GM12878 (cell line): ENCODE results near the gene CCDC78. TPM values are rescaled to one million over a fixed set of nuclear protein-coding genes. Genes with fewer than 3 reads are reported as not detected.

Experiments used
- ATAC-seq: fragments of 200-7000 bp; cut with Tn5 transposase; 3 replicates; pipeline ENCODE4 v1.9.1; 2020; ENCODE audit warnings: mild to moderate bottlenecking, moderate library complexity
- BruUV-seq: library from RNA; stranded (reverse); fragments of 400-500 nt; replicated peaks from 2 replicates; lab custom pipeline; 2021; lab: Mats Ljungman, UMichigan
- CTCF ChIA-PET: fragments of 300-600 bp; sonication (Branson Sonifier 250); formaldehyde crosslinking; extraction: SDS; loops from one replicate; lab custom pipeline; 2021; ENCODE audit warnings: inconsistent platforms; lab: Yijun Ruan, JAX
- POLR2A ChIA-PET: fragments of 350-600 bp; formaldehyde crosslinking; extraction: SDS; loops from one replicate; lab custom pipeline; 2021; ENCODE audit warnings: inconsistent platforms; lab: Charles Lee
- RAD21 ChIA-PET: fragments of 300-600 bp; sonication (Branson Sonifier 250); formaldehyde crosslinking; loops from one replicate; lab custom pipeline; 2023; ENCODE audit warnings: antibody characterized with exemption; ENCODE audit not compliant: unreplicated experiment; lab: Charles Lee
- SMC1A ChIA-PET: fragments of 300-600 bp; sonication (Branson Sonifier 250); formaldehyde crosslinking; loops from one replicate; lab custom pipeline; 2023; ENCODE audit not compliant: unreplicated experiment, uncharacterized antibody; lab: Charles Lee
- DNase-seq: peaks from one replicate; pipeline ENCODE4 v3.0.0-alpha.2; 2011; ENCODE audit warnings: low read depth, low spot score
- FAIRE-seq: peaks from 3 replicates; lab custom pipeline; 2011; peaks lifted over from hg19 to GRCh38; lab: Jason Lieb, UNC
- H2AFZ ChIP-seq: 2 replicates; pipeline ENCODE4 v1.6.0; 2011; ENCODE audit warnings: low read depth, low read length, control low read depth; ENCODE audit not compliant: control insufficient read depth
- H3K27ac ChIP-seq: 2 replicates; pipeline ENCODE4 v1.5.1; 2011; ENCODE audit warnings: control low read depth; ENCODE audit not compliant: control insufficient read depth, insufficient read depth
- H3K27me3 ChIP-seq, 2 experiments: replicated peaks in 1 of 2; 2 replicates each; pipeline versions ENCODE4 v1.6.0 to v1.6.1; 2011; ENCODE audit warnings: low read length in 1 of 2; ENCODE audit not compliant: control insufficient read depth in 2 of 2, insufficient read depth in 2 of 2
- H3K36me3 ChIP-seq, 2 experiments: 2 replicates each; pipeline ENCODE4 v1.5.1; 2011; ENCODE audit warnings: low read length in 1 of 2; ENCODE audit not compliant: control insufficient read depth in 2 of 2, insufficient read depth in 2 of 2
- H3K4me1 ChIP-seq: 2 replicates; pipeline ENCODE4 v1.6.1; 2011; ENCODE audit warnings: mild to moderate bottlenecking, low read length, moderate library complexity, mixed read lengths; ENCODE audit not compliant: control insufficient read depth, insufficient read depth
- H3K4me2 ChIP-seq: 2 replicates; pipeline ENCODE4 v1.6.0; 2011; ENCODE audit warnings: control low read depth; ENCODE audit not compliant: control insufficient read depth, insufficient read depth
- H3K4me3 ChIP-seq: fragments of 200-600 bp; sonication (generic); 2 replicates; pipeline ENCODE4 v1.5.1; 2016
- H3K79me2 ChIP-seq: 2 replicates; pipeline ENCODE4 v1.6.0; 2011; ENCODE audit warnings: low read length; ENCODE audit not compliant: control insufficient read depth, insufficient read depth
- H3K9ac ChIP-seq: 2 replicates; pipeline ENCODE4 v1.8.0; 2011; ENCODE audit warnings: low read length, control low read depth, mixed read lengths; ENCODE audit not compliant: control insufficient read depth, insufficient read depth
- H3K9me3 ChIP-seq: replicated peaks from 3 replicates; pipeline ENCODE4 v1.5.1; 2011; ENCODE audit warnings: mild to moderate bottlenecking, low read length; ENCODE audit not compliant: control insufficient read depth, insufficient read depth
- H4K20me1 ChIP-seq: 2 replicates; pipeline ENCODE4 v1.6.0; 2011; ENCODE audit not compliant: control insufficient read depth, insufficient read depth
- BHLHE40 ChIP-seq, 2 experiments: fragments of 450-650 bp in 1 of 2; IDR thresholded peaks; 2 replicates each; pipeline ENCODE4 v1.6.1; 2011 to 2017; ENCODE audit warnings: low read depth in 2 of 2, borderline replicate concordance in 1 of 2, improper control_type of control experiment in 1 of 2, low read length in 1 of 2, mild to moderate bottlenecking in 1 of 2
- HCFC1 ChIP-seq: fragments of 150-350 bp; IDR thresholded peaks from 2 replicates; pipeline ENCODE4 v1.6.1; 2014; ENCODE audit warnings: low read length
- MEF2B ChIP-seq: fragments of 450-650 bp; IDR thresholded peaks from 2 replicates; pipeline ENCODE4 v1.6.1; 2018; ENCODE audit warnings: mild to moderate bottlenecking, moderate library complexity; ENCODE audit not compliant: partially characterized antibody, poor library complexity, severe bottlenecking
- NFYA ChIP-seq: IDR thresholded peaks from 2 replicates; pipeline ENCODE4 v1.6.1; 2011; ENCODE audit warnings: low read depth, mild to moderate bottlenecking, low read length, improper control_type of control experiment, borderline replicate concordance
- POLR2A ChIP-seq: IDR thresholded peaks from 2 replicates; pipeline ENCODE4 v1.6.1; 2011; ENCODE audit warnings: low read depth, mild to moderate bottlenecking, low read length
- SMAD1 ChIP-seq: fragments of 450-650 bp; IDR thresholded peaks from 2 replicates; pipeline ENCODE4 v1.6.1; 2018; ENCODE audit warnings: mild to moderate bottlenecking, low read depth; ENCODE audit not compliant: partially characterized antibody
- WRNIP1 ChIP-seq: IDR thresholded peaks from 2 replicates; pipeline ENCODE4 v1.6.1; 2011; ENCODE audit warnings: low read depth, low read length, improper control_type of control experiment, borderline replicate concordance
- WGBS: methylation state at CpG from one replicate; pipeline ENCODE4 v1.1.6; 2016; ENCODE audit warnings: low lambda C conversion rate; ENCODE audit not compliant: insufficient replicate concordance, insufficient coverage; ENCODE audit errors: missing lambda C conversion rate; 5-methylcytosine and 5-hydroxymethylcytosine counted together
- in situ Hi-C: fragments of 300-500 bp; cut with MboI; formaldehyde crosslinking; loops from 9 replicates; pipeline ENCODE4 v1.14.3; 2018; ENCODE audit warnings: mixed read lengths
- intact Hi-C: fragments of 100-400 bp; cut with micrococcal nuclease; formaldehyde crosslinking; loops from one replicate; pipeline ENCODE4 v1.14.2; 2022; ENCODE audit not compliant: unreplicated experiment
- polyA plus RNA-seq, 11 experiments: library from polyadenylated mRNA; depleted of rRNA in 4 of 11; unstranded in 6 of 11; stranded (reverse) in 5 of 11; fragments of >200 nt; fragmentation: Nextera tagmentation in 4 of 11; fragmentation: Illumina TruSeq in 1 of 11; extraction: Ambion mirVana in 4 of 11; extraction: Trizol in 1 of 11; gene quantifications; 1 replicate in 1 of 11; 2 replicates in 10 of 11; pipeline versions ENCODE4 v1.2.1 to v1.2.3, GENCODE V29; 2011 to 2016; ENCODE audit warnings: inconsistent platforms in 2 of 11, missing spikeins in 2 of 11, low read depth in 1 of 11
- total RNA-seq, 4 experiments: library from RNA; depleted of rRNA in 3 of 4; stranded (reverse); fragments of >200 nt in 3 of 4; fragmentation: Illumina TruSeq in 1 of 4; extraction: Trizol in 1 of 4; gene quantifications; 2 replicates each; pipeline versions ENCODE4 v1.2.1 to v1.2.3, GENCODE V29; 2013 to 2021
- TF ChIP-seq, protein P1 (sequence below): IDR thresholded peaks from 2 replicates; pipeline ENCODE4 v1.6.1; 2011; ENCODE audit warnings: borderline replicate concordance, low read depth, mild to moderate bottlenecking, moderate library complexity, mixed read lengths, low read length; ENCODE audit not compliant: insufficient read depth; ENCODE audit errors: extremely low read length
- TF ChIP-seq, protein P2 (sequence below): IDR thresholded peaks from 2 replicates; pipeline ENCODE4 v1.6.1; 2011; ENCODE audit warnings: low read depth, low read length, improper control_type of control experiment, borderline replicate concordance

The CCDC78 gene
- total and polyA plus RNA-seq, 10 of the 15 experiments (the other 5 are each of a cell fraction or from before 2014, with no cell fraction given), result 0.10 to 26.2 (median 5.4) TPM

DNA sequence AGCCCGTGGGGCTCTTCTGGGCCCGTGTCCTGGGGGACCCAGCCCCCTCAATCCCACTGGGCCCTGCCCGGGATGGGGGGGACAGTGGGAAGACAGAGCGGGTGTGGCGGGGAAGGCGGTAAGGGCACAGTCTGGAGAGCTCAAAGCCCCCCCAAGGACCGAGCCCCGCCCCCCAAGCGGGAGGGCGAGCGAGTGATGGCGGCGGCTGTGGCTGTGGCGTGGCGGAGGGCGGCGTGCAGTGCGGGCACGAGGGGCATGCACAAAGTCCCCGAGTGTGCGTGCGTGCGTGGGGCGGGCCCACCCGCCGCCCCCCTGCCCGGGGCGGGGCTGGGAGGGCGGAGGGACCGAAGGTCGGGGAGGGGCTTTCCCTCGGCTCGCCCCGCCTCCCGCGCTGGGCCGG lies 32.5 kb downstream of the CCDC78 start:
- no peaks in the 10 kb centered on the region for H4K20me1 ChIP-seq
- no TSS peak for BruUV-seq
- FAIRE-seq (no peak), ATAC-seq (no peak), DNase-seq (no peak)
- ChIA-PET CTCF (no interaction called here), POLR2A (interaction anchor here (0.6 to 2.0 kb wide), 2 partner anchors 22 to 194 kb away, joined by 4 to 7 read pairs; partner anchors contain the start of gene METRN), RAD21 (no interaction called here), SMC1A (no interaction called here)
- intact Hi-C loops, result no loop called here
- no peaks in the 10 kb centered on the region; the same call in 2 of the 3 replicates for H3K9me3 ChIP-seq
- no peak overlapping the region for H3K4me3 ChIP-seq
- peaks cover 2 to 6% of the 10 kb centered on the region in 2 experiments; a peak in 3 of 4 replicates for H3K27me3 ChIP-seq
- 5% methylated on average over 18 of the region's 37 CpGs for WGBS
- peaks cover 12% of the 10 kb centered on the region for H3K4me1 ChIP-seq
- H3K4me2 ChIP-seq, result no peak overlapping the region; the same call in 1 of the 2 replicates
- H2AFZ ChIP-seq, result no peak overlapping the region
- no peaks in the 10 kb centered on the region for H3K36me3 ChIP-seq
- TF ChIP-seq BHLHE40 (IDR thresholded peaks at IDR 0.05; ENCODE audit: borderline replicate concordance in 1 of 2, low read depth in 2 of 2, low read length in 1 of 2) (peak in 1 of 2 experiments; percentile 86; a peak in 2 of 4 replicates), HCFC1 (no peak)
- in situ Hi-C loops, result no loop called here
- no peak overlapping the region for H3K9ac ChIP-seq
- H3K79me2 ChIP-seq, result peaks cover 9% of the 10 kb centered on the region
- no peak overlapping the region for H3K27ac ChIP-seq

DNA sequence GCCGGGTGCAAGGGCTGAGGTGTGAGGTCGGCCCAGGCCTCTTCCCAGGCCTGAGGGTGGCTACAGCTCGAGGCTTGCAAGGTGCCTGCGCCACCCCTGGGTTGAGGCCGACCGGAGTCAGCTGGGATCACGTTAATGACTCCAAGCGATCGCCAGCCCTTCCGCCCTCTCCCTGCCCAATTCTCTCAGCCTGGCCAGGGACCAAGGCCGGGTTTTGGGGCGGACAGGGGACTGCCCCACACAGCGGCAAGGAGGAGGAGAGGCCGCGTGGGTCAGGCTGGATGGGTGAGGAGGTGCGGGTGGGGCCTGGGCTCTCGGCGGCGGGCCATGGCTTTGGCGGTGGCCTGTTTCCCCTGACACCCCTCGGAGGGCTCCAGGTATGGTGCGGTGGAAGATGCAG lies 32.9 kb downstream of the CCDC78 start:
- Histone ChIP-seq H3K9me3 (no peaks in the 10 kb centered on the region; the same call in 2 of the 3 replicates), H3K79me2 (peaks cover 9% of the 10 kb centered on the region), H2AFZ (no peak overlapping the region), H3K27ac (no peak overlapping the region), H4K20me1 (no peaks in the 10 kb centered on the region), H3K4me3 (no peak overlapping the region), H3K36me3 (no peaks in the 10 kb centered on the region), H3K4me1 (peaks cover 12% of the 10 kb centered on the region), H3K27me3 (peaks cover 2 to 6% of the 10 kb centered on the region in 2 experiments; a peak in 3 of 4 replicates), H3K4me2 (no peak overlapping the region), H3K9ac (no peak overlapping the region)
- DNase-seq (no peak), FAIRE-seq (no peak), ATAC-seq (no peak)
- ChIA-PET POLR2A (interaction anchor here (0.6 kb wide), 1 partner anchor 194 kb away, joined by 4 read pairs; no protein-coding TSS in a partner anchor), SMC1A (no interaction called here), RAD21 (no interaction called here), CTCF (no interaction called here)
- TF ChIP-seq POLR2A (no peak), SMAD1 (no peak), NFYA (no peak), WRNIP1 (no peak), MEF2B (no peak)
- TF ChIP-seq, protein P1, sequence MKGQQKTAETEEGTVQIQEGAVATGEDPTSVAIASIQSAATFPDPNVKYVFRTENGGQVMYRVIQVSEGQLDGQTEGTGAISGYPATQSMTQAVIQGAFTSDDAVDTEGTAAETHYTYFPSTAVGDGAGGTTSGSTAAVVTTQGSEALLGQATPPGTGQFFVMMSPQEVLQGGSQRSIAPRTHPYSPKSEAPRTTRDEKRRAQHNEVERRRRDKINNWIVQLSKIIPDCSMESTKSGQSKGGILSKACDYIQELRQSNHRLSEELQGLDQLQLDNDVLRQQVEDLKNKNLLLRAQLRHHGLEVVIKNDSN, result no peak
- TF ChIP-seq, protein P2, sequence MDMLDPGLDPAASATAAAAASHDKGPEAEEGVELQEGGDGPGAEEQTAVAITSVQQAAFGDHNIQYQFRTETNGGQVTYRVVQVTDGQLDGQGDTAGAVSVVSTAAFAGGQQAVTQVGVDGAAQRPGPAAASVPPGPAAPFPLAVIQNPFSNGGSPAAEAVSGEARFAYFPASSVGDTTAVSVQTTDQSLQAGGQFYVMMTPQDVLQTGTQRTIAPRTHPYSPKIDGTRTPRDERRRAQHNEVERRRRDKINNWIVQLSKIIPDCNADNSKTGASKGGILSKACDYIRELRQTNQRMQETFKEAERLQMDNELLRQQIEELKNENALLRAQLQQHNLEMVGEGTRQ, result no peak
- 52% methylated on average over 19 of the region's 22 CpGs for WGBS
- intact Hi-C loops, result no loop called here
- in situ Hi-C loops, result no loop called here
- no TSS peak for BruUV-seq
